Effector memory CD8-positive, alpha-beta T cell (primary cell): ENCODE measurements around the gene PBX1.

ENCODE experiments used
- ATAC-seq: fragments of 150-1000 bp; cut with Tn5 transposase; replicated peaks from 2 replicates; pipeline ENCODE4 v1.10.0; 2021; ENCODE audit warnings: mild to moderate bottlenecking, moderate library complexity
- DNase-seq, 3 experiments: peaks; one replicate each; pipeline ENCODE4 v3.0.0; 2021
- H3K27ac Mint-ChIP-seq, 2 donors: one replicate each; pipeline ENCODE4 v1.8.0; 2022; ENCODE audit warnings: mild to moderate bottlenecking in 2 of 2, mixed read lengths in 2 of 2, moderate library complexity in 2 of 2
- H3K27me3 Mint-ChIP-seq, 2 donors: one replicate each; pipeline ENCODE4 v1.8.0; 2022; ENCODE audit warnings: mixed read lengths in 2 of 2
- H3K36me3 Mint-ChIP-seq: one replicate; pipeline ENCODE4 v1.8.0; 2022; ENCODE audit warnings: mild to moderate bottlenecking, moderate library complexity, mixed read lengths; ENCODE audit not compliant: insufficient read depth
- H3K4me1 Mint-ChIP-seq, 2 donors: one replicate each; pipeline ENCODE4 v1.8.0; 2022; ENCODE audit warnings: low read depth in 2 of 2, mixed read lengths in 2 of 2
- H3K4me3 Mint-ChIP-seq, 2 donors: one replicate each; pipeline ENCODE4 v1.8.0; 2022; ENCODE audit warnings: mild to moderate bottlenecking in 2 of 2, mixed read lengths in 2 of 2, moderate library complexity in 2 of 2
- H3K9me3 Mint-ChIP-seq, 2 donors: one replicate each; pipeline ENCODE4 v1.8.0; 2022; ENCODE audit warnings: mixed read lengths in 2 of 2

The PBX1 gene

DNA sequence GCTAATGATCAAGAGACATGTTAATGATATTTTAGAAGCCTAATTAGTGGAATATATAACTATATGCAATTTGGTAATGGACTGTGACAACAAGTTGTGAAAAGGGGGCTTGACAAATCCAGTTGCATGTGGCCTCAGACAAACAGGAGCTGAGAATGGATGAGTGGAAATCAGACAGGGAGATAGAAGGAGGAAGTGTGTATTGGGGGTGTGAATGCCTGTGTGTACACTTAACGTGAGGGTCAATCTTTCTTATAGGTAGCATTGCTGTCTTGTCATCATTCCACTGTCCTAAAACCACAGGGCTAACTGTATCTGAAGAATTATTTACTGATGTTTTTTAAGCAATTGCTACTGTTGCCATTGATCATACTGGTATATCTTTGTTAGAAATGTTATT lies 64.8 kb downstream of the PBX1 start:
- Mint-ChIP-seq H3K4me1 (no peaks in the 10 kb centered on the region), H3K4me3 (no peak overlapping the region)

DNA sequence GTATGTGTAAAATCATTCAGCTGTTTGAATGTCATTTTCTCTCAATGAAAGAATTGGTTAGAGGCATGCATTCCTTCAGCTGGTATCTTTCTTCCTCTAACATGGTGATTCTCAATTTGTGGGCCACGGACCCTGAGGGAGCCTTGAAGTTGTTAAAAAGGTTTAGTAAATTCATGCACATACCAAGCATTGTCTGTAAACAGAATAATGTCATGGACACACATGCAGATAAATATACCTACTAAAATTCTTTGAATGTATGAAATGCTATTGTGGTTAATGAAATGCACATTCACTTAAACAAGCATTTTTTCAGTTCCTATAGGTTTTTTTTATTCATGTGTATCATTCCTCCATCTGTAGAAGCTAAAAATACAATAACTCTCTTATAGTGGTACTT lies 65.4 kb downstream of the PBX1 start:
- Mint-ChIP-seq H3K4me1 (no peaks in the 10 kb centered on the region), H3K9me3 (peaks cover 0 to 6% of the 10 kb centered on the region in 2 donors), H3K36me3 (no peaks in the 10 kb centered on the region), H3K4me3 (no peak overlapping the region), H3K27me3 (peaks cover 0 to 6% of the 10 kb centered on the region in 2 donors), H3K27ac (no peak overlapping the region)
- DNase-seq, result no peak
- no peak for ATAC-seq

More for the DNA sequence above, 64.8 kb downstream of the PBX1 start:
- Mint-ChIP-seq H3K27me3 (peaks cover 0 to 6% of the 10 kb centered on the region in 2 donors), H3K36me3 (no peaks in the 10 kb centered on the region), H3K27ac (no peak overlapping the region), H3K9me3 (peaks cover 0 to 6% of the 10 kb centered on the region in 2 donors)
- ATAC-seq (no peak), DNase-seq (no peak)

DNA sequence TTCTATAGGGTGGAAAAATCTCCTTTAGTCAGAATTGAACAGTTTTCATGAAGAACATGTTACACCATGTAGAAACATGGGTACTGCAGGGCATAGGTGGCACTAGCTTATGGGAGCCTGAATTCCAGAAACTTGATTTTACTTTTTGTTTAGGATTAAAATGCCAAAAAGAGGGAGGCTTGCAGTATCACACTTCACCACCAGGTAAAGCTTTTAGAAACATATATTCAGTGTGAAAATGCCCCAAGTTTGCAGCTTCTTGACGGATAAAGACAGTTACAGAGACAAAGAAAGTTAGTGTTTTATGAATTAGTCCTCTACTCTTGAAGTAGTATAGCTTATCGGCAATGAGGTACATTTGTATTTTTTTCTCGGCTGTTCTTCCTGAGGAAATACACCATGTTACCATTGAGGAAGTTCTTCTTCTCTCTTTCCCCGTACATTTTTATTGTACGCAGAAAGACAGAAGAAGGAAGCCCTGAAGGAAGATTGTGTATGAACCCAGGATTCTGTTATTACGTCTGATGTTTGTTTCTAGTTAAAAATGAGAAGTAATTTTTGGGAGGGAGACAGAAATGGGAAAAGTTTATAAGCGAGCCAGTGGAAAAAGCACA lies 66.1 kb downstream of the PBX1 start:
- Mint-ChIP-seq H3K4me3 (no peak overlapping the region), H3K27ac (no peak overlapping the region), H3K4me1 (no peaks in the 10 kb centered on the region), H3K9me3 (peaks cover 0 to 6% of the 10 kb centered on the region in 2 donors), H3K27me3 (peaks cover 0 to 6% of the 10 kb centered on the region in 2 donors), H3K36me3 (no peaks in the 10 kb centered on the region)
- ATAC-seq (no peak), DNase-seq (no peak)

DNA sequence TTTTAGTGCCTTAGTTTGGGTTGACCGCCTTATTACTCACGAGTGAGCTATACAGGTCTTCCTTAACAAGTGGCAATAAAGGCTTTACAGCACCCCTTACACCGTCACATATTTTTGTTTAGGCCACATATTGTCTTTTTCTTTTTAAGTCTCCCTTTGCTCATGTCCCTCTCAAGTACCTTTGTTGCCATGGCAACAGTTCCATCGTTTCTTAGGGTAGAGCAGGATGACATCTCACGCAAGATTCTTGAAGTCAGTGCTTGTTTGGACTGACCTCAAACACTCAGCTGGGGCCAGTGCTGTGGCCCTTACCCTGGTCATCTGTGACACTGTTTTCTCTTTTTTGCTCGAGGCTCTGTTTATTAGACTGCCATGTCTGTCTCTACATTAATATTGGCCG lies 69.8 kb downstream of the PBX1 start:
- Mint-ChIP-seq H3K27me3 (no peaks in the 10 kb centered on the region), H3K9me3 (no peaks in the 10 kb centered on the region), H3K4me3 (no peak overlapping the region), H3K36me3 (no peaks in the 10 kb centered on the region), H3K27ac (no peak overlapping the region), H3K4me1 (no peaks in the 10 kb centered on the region)
- no peak for ATAC-seq
- DNase-seq, result no peak

DNA sequence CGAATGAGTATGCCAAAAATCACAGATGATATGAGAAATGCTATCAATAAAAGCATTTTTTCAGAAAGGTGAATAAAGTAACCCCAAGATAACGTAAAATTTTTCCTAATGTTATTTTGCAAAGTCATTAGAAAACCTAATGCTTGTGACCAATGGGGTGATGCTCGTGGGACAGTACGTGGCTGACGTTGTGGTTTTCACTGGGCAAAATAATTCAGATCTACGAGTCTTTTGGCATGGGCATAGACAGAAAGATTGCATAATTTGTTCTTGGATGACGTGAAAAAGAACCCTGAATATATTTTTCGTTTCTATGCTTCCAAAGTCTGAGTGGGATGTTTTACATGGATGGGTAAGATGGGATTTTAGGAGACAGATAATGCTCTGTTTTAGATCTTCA lies 71.0 kb downstream of the PBX1 start:
- no peaks in the 10 kb centered on the region for H3K27me3 Mint-ChIP-seq

DNA sequence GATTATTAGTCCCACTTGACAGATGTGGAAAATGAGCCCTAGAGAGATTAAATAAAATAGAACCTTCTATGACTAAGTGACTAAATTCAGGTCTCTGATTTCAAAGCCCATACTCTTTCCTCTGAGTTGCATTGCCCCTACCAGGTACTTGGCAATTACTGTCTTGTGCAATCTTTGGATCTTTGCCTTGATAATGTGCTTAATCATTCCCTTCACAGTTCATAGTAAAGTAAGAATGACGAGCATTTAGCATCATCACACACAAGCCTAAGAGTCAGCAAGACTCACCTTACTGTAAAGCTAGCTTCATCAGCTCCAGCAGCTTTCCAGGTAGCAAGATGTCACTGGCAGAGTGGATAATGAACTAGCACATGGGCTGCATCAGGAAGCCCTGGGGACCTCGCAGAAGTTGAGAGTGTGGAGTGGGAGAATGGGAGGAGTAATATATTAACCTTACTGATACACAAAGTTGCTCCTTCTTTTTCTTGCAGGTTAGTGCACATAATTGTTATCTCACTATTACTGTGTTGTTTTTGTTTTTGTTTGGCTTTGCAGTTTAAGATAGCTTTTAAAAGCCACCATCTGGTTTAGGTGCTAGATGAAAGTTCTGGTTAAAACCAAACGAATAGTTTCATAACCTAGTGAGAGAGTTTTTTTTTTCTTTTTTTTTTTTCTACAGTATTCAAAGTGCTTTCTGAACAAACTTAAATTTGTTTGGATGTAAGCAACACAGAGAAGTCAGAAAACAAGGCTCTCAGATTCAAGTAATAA lies 71.8 kb downstream of the PBX1 start:
- DNase-seq (no peak), ATAC-seq (no peak)
- H3K27me3 Mint-ChIP-seq, result no peaks in the 10 kb centered on the region
- no peaks in the 10 kb centered on the region for H3K36me3 Mint-ChIP-seq
- no peaks in the 10 kb centered on the region for H3K4me1 Mint-ChIP-seq
- H3K27ac Mint-ChIP-seq, result no peak overlapping the region
- H3K4me3 Mint-ChIP-seq, result no peak overlapping the region
- H3K9me3 Mint-ChIP-seq, result no peaks in the 10 kb centered on the region

More for the DNA sequence above, 71.0 kb downstream of the PBX1 start:
- Mint-ChIP-seq H3K27ac (no peak overlapping the region), H3K9me3 (no peaks in the 10 kb centered on the region), H3K36me3 (no peaks in the 10 kb centered on the region), H3K4me1 (no peaks in the 10 kb centered on the region), H3K4me3 (no peak overlapping the region)
- ATAC-seq (no peak), DNase-seq (no peak)

DNA sequence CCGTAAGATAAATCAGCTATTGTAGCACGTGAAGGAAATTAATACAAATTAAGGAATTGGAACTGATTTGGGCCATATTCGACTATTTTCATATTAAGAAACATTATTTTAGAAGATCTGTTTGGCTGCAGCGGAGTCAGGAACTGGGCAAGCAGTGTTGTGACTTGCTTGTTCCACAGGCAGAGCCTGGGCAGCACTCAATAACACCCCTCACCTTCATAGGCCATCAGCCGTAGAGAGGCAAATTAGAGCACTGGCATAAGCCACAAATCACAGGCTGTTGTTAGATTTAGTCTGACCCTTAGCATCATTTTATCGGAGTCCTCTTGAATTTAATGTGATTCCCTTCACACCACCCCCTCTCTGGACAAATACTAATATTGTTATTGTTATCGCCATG lies 72.8 kb downstream of the PBX1 start:
- no peak for DNase-seq
- no peaks in the 10 kb centered on the region for H3K4me1 Mint-ChIP-seq
- no peaks in the 10 kb centered on the region for H3K27me3 Mint-ChIP-seq
- no peaks in the 10 kb centered on the region for H3K9me3 Mint-ChIP-seq
- no peak overlapping the region for H3K4me3 Mint-ChIP-seq
- ATAC-seq, result no peak
- no peak overlapping the region for H3K27ac Mint-ChIP-seq
- no peaks in the 10 kb centered on the region for H3K36me3 Mint-ChIP-seq

DNA sequence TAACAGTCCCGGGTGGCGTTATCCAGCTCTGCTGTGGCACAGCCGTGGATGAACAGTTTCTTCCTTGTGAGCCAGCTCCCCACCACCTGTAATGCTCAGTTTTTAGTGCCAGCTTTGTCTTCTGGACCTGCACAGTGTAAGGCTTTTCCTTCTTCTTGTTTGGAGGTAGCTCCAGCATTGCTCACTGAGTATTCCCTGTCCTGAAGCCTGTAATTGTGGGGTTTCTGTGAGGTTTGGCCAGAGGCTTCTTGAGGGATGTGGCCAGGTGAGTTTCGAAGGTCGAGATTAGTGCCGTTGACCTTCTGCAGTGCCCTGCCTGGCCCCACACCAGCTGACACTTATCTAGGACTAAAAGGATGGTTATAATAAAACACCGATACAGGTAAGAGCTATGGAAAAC lies 75.0 kb downstream of the PBX1 start:
- Mint-ChIP-seq H3K9me3 (no peaks in the 10 kb centered on the region), H3K36me3 (no peaks in the 10 kb centered on the region), H3K4me3 (no peak overlapping the region), H3K27ac (no peak overlapping the region), H3K27me3 (no peaks in the 10 kb centered on the region), H3K4me1 (no peaks in the 10 kb centered on the region)
- DNase-seq (no peak), ATAC-seq (no peak)

DNA sequence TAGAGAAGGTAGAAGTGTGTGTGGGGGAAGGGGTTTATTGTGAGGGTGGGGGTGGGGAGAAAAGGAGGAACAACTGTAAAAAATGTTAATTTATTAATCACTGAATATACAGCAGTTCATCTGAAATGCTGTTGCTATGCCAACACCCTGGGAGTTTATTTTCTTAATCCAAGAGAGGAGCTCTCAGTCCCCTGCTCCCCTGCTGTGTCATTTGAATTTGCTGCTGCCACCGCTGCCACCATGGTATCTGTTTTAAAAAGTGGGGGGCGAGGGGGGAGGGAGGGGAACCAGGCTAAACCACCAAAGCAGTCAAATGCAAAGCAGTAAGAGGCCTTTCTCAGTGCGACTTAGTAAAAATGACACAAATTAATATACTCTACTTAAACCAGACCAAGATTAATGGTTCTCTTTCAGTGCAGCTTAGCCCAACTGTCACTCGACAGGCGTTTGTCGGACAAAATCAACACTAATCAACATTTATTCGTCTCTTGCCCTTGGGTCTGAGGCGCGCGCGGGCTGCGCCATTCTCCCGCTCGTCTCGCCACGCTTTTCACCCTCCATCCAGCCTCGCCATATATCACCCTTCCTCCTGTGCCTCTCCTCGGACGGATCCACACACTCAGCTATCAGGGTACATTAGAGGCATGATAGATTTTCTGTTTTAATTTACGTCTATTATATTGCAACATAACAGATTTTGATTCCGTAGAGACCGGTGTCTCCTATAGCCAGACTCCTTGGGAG lies 76.2 kb downstream of the PBX1 start:
- H3K36me3 Mint-ChIP-seq, result no peaks in the 10 kb centered on the region
- no peaks in the 10 kb centered on the region for H3K27me3 Mint-ChIP-seq
- no peak overlapping the region for H3K4me3 Mint-ChIP-seq
- ATAC-seq (no peak), DNase-seq (no peak)
- no peak overlapping the region for H3K27ac Mint-ChIP-seq
- peaks cover 0 to 4% of the 10 kb centered on the region in 2 donors for H3K9me3 Mint-ChIP-seq
- no peaks in the 10 kb centered on the region for H3K4me1 Mint-ChIP-seq

DNA sequence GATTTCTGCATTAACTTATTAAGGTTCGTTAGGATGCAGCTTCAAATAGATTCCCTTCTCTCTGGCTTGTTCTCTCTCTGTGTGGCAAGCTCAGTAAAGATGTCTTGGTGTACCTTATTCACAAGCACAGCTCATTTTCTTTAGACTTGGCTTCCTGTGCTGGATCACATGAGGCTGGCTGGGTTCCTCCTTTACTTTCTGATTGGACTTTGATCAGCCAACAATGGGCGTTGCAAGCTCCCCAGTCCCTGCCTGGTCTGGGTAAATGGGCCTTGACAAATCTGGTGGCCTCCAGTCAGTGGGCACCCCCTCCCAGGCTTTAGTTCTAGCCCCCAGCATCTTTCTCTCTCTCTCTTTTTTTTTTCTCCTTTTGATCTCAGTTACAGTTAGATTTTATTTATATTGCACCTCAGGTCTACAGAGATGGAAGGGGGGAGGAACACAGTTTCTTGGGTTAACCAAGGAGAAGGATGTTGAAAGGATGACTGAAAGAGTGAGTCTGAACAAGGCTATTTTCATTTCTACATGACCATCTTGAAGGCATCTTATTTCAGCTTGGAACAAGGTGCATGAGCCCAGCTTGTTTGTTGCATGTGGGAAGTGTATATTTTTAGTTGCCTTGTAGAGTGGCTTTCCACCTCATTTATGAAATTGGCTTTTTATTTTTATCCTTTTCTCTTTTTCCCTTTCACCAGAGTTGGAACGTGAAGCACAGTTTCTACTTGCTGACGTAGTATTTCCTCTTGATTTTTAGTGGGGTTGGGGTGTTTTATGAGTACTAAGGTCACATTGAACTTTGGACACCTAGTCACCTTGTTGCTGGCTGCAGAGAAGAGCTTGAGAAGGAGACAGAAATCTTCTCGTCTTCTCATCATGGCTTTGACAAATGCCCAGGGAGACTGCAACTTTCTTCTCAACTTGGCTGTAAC lies 77.1 kb downstream of the PBX1 start:
- no peaks in the 10 kb centered on the region for H3K27me3 Mint-ChIP-seq
- H3K4me1 Mint-ChIP-seq, result no peaks in the 10 kb centered on the region
- no peak overlapping the region for H3K27ac Mint-ChIP-seq
- no peak overlapping the region for H3K4me3 Mint-ChIP-seq
- no peaks in the 10 kb centered on the region for H3K36me3 Mint-ChIP-seq
- peaks cover 0 to 4% of the 10 kb centered on the region in 2 donors for H3K9me3 Mint-ChIP-seq
- no peak for ATAC-seq
- no peak for DNase-seq

DNA sequence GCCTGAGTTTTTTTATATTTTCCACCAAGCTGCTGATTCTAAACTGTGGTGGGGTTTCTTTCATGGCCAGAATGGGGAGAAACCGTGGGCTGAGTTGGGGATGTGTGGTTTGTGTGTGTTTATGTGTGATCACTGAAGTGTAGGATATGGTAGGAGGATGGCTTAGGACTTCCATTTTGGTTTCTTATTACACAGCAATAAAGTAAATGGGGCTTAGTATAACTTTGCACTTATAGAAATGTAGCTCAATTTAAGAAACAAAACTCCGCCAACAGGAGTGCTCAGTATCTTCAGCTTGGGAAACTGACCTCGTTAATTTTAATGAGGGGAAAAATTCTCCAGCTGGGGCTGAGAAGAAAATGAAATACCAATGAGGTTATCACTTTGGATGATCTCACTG lies 77.8 kb downstream of the PBX1 start:
- no peak overlapping the region for H3K4me3 Mint-ChIP-seq
- ATAC-seq (no peak), DNase-seq (no peak)

DNA sequence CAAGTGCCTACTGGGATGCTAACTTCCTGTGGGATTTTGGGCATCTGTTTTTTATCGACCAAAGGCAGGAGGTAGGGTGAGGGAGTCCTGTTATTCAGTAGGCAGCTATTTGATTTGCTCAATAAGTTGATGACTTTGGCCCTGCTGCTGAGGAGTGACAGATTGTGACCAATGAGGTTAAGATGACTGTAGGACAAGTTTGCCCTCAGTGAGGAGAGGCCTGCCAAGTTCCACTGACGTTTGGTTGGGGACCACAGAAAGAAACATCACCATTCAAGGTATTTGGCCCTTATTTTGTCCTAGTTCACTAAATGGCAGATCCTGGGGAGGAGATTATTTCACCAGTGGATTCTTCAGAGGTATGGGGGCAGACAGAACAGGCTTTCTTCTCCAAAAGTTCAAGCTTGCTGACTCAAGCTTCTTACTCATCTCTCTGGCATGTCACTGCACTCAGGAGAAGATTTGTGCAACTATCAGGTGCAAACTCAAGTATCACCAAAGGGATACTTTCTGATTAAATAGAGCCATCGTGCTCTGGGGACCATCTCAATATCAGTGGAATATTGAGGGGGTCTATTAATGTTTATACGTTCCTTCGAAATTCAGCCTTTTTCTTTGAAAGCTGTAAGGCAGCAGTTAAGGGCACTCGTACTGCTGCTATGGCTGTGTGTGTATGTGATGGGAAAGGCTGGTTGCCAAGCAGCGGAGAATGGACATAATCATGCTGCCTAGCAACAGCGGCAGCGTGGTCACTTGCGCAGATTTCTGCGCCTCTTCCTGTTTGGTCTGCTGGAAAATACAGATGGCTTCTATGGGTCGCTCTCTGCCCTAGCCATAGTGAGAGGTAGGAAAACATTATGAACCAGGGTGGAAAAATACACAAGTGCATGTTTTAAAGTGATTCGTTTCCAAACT lies 78.7 kb downstream of the PBX1 start:
- ATAC-seq (no peak), DNase-seq (no peak)
- no peaks in the 10 kb centered on the region for H3K4me1 Mint-ChIP-seq
- H3K36me3 Mint-ChIP-seq, result no peaks in the 10 kb centered on the region
- H3K9me3 Mint-ChIP-seq, result peaks cover 0 to 4% of the 10 kb centered on the region in 2 donors
- H3K4me3 Mint-ChIP-seq, result no peak overlapping the region
- H3K27ac Mint-ChIP-seq, result no peak overlapping the region
- no peaks in the 10 kb centered on the region for H3K27me3 Mint-ChIP-seq

More for the DNA sequence above, 77.8 kb downstream of the PBX1 start:
- Mint-ChIP-seq H3K9me3 (peaks cover 0 to 4% of the 10 kb centered on the region in 2 donors), H3K27me3 (no peaks in the 10 kb centered on the region), H3K36me3 (no peaks in the 10 kb centered on the region), H3K4me1 (no peaks in the 10 kb centered on the region), H3K27ac (no peak overlapping the region)
